Urinary bladder (tissue), 4 donors: ENCODE data around the gene ZBTB20. TPM values are rescaled to one million over a fixed set of nuclear protein-coding genes. Genes with fewer than 3 reads are reported as not detected.

ENCODE experiments used
- DNase-seq: peaks from one replicate; pipeline ENCODE4 v3.0.0-alpha.2; 2015; ENCODE audit errors: extremely low spot score
- H3K27ac ChIP-seq: one replicate; pipeline ENCODE4 v1.5.1; 2013; ENCODE audit warnings: low read depth, mild to moderate bottlenecking, moderate library complexity
- H3K36me3 ChIP-seq: one replicate; pipeline ENCODE4 v1.6.1; 2013; ENCODE audit warnings: mild to moderate bottlenecking, moderate library complexity; ENCODE audit not compliant: insufficient read depth
- H3K4me1 ChIP-seq: one replicate; pipeline ENCODE4 v1.6.1; 2013; ENCODE audit warnings: mild to moderate bottlenecking, moderate library complexity; ENCODE audit not compliant: insufficient read depth
- H3K4me3 ChIP-seq: one replicate; pipeline ENCODE4 v1.5.1; 2013; ENCODE audit warnings: low read depth, low read length
- WGBS: extraction: QIAGEN DNeasy Blood & Tissue Kit; methylation state at CpG from one replicate; pipeline ENCODE4 v1.1.7; 2013; 5-methylcytosine and 5-hydroxymethylcytosine counted together
- polyA plus RNA-seq: library from polyadenylated mRNA; stranded (reverse); fragments of 200-250 nt; gene quantifications from one replicate; pipeline ENCODE4 v1.2.3, GENCODE V29; 2013
- total RNA-seq: library from RNA; depleted of rRNA; stranded (reverse); fragments of >200 nt; gene quantifications from one replicate; pipeline ENCODE4 v1.2.3, GENCODE V29; 2014
- donor health status: healthy with polysubstance abuse.
- donor health status: healthy.

The ZBTB20 gene
- total and polyA plus RNA-seq, 2 donors, result 1.5 to 99.9 TPM

- H3K4me3 ChIP-seq, result no peak overlapping the region
- H3K36me3 ChIP-seq, result peaks cover 1% of the 10 kb centered on the region
- WGBS, result 33% methylated on average over 1 of the region's 1 CpG
- H3K27ac ChIP-seq, result no peak overlapping the region
- peaks cover 1% of the 10 kb centered on the region for H3K4me1 ChIP-seq
- no peak for DNase-seq
Observed at GRCh38 chr3:114518206-114518808, 628.8 kb downstream of the ZBTB20 start.

- peaks cover 1% of the 10 kb centered on the region for H3K36me3 ChIP-seq
- no peak overlapping the region for H3K27ac ChIP-seq
- peaks cover 3% of the 10 kb centered on the region for H3K4me1 ChIP-seq
- no peak for DNase-seq
- 70% methylated on average over 2 of the region's 2 CpGs for WGBS
- H3K4me3 ChIP-seq, result no peak overlapping the region
Observed at GRCh38 chr3:114510201-114510600, 636.9 kb downstream of the ZBTB20 start.

- peaks cover 3% of the 10 kb centered on the region for H3K4me1 ChIP-seq
- H3K36me3 ChIP-seq, result peaks cover under 1% of the 10 kb centered on the region
- WGBS, result 69% methylated on average over 5 of the region's 5 CpGs
- peak overlapping the region; percentile 2 for H3K27ac ChIP-seq
- no peak for DNase-seq
- no peak overlapping the region for H3K4me3 ChIP-seq
Observed at GRCh38 chr3:114509756-114510155, 637.3 kb downstream of the ZBTB20 start.

- peaks cover 3% of the 10 kb centered on the region for H3K4me1 ChIP-seq
- H3K4me3 ChIP-seq, result no peak overlapping the region
- no peak for DNase-seq
- no peaks in the 10 kb centered on the region for H3K36me3 ChIP-seq
- 83% methylated on average over 1 of the region's 1 CpG for WGBS
- no peak overlapping the region for H3K27ac ChIP-seq
Observed at GRCh38 chr3:114508976-114509375, 638.1 kb downstream of the ZBTB20 start.

GRCh38 chr3:114508208-114508607, 638.9 kb downstream of the ZBTB20 start:
- Histone ChIP-seq H3K27ac (no peak overlapping the region), H3K4me1 (peaks cover 3% of the 10 kb centered on the region), H3K36me3 (no peaks in the 10 kb centered on the region), H3K4me3 (no peak overlapping the region)
- no peak for DNase-seq
- 90% methylated on average over 1 of the region's 1 CpG for WGBS

- no peak overlapping the region for H3K27ac ChIP-seq
- no peaks in the 10 kb centered on the region for H3K36me3 ChIP-seq
- no peak overlapping the region for H3K4me3 ChIP-seq
- DNase-seq, result no peak
- H3K4me1 ChIP-seq, result peaks cover 3% of the 10 kb centered on the region
- WGBS, result 71% methylated on average over 6 of the region's 6 CpGs
Observed at GRCh38 chr3:114506591-114507300, 640.3 kb downstream of the ZBTB20 start.

- peaks cover 3% of the 10 kb centered on the region for H3K4me1 ChIP-seq
- no peak for DNase-seq
- H3K27ac ChIP-seq, result no peak overlapping the region
- H3K36me3 ChIP-seq, result no peaks in the 10 kb centered on the region
- 93% methylated on average over 4 of the region's 4 CpGs for WGBS
- no peak overlapping the region for H3K4me3 ChIP-seq
Observed at GRCh38 chr3:114504941-114505628, 642.0 kb downstream of the ZBTB20 start.

- Histone ChIP-seq H3K4me1 (no peaks in the 10 kb centered on the region), H3K4me3 (no peak overlapping the region), H3K36me3 (no peaks in the 10 kb centered on the region), H3K27ac (no peak overlapping the region)
- whole genome bisulfite sequencing, result 92% methylated on average over 1 of the region's 1 CpG
- DNase-seq, result no peak
Observed at GRCh38 chr3:114502204-114502603, 644.9 kb downstream of the ZBTB20 start.

- WGBS, result 74% methylated on average over 2 of the region's 2 CpGs
- Histone ChIP-seq H3K36me3 (no peaks in the 10 kb centered on the region), H3K27ac (no peak overlapping the region), H3K4me3 (no peak overlapping the region), H3K4me1 (no peaks in the 10 kb centered on the region)
- DNase-seq, result no peak
Observed at GRCh38 chr3:114499976-114500375, 647.1 kb downstream of the ZBTB20 start.

GRCh38 chr3:114498539-114499370, 648.3 kb downstream of the ZBTB20 start:
- WGBS, result 70% methylated on average over 8 of the region's 8 CpGs
- no peaks in the 10 kb centered on the region for H3K36me3 ChIP-seq
- DNase-seq, result no peak
- no peaks in the 10 kb centered on the region for H3K4me1 ChIP-seq
- H3K27ac ChIP-seq, result no peak overlapping the region
- no peak overlapping the region for H3K4me3 ChIP-seq

- H3K4me1 ChIP-seq, result no peaks in the 10 kb centered on the region
Observed at GRCh38 chr3:114496874-114497273, 650.2 kb downstream of the ZBTB20 start.

GRCh38 chr3:114496466-114496865, 650.6 kb downstream of the ZBTB20 start:
- Histone ChIP-seq H3K36me3 (no peaks in the 10 kb centered on the region), H3K27ac (no peak overlapping the region), H3K4me3 (no peak overlapping the region), H3K4me1 (no peaks in the 10 kb centered on the region)
- no peak for DNase-seq
- WGBS, result 94% methylated on average over 3 of the region's 3 CpGs

More at GRCh38 chr3:114496874-114497273, 650.2 kb downstream of the ZBTB20 start:
- no peak for DNase-seq
- WGBS, result 86% methylated on average over 2 of the region's 2 CpGs
- H3K27ac ChIP-seq, result no peak overlapping the region
- H3K4me3 ChIP-seq, result no peak overlapping the region
- H3K36me3 ChIP-seq, result no peaks in the 10 kb centered on the region

- DNase-seq, result no peak
- Histone ChIP-seq H3K27ac (no peak overlapping the region), H3K4me3 (no peak overlapping the region), H3K36me3 (no peaks in the 10 kb centered on the region), H3K4me1 (no peaks in the 10 kb centered on the region)
- 63% methylated on average over 1 of the region's 1 CpG for WGBS
Observed at GRCh38 chr3:114496021-114496434, 651.1 kb downstream of the ZBTB20 start.
